Activated T-helper 1 cell treated with Interleukin-2 at 50 U/mL for 16 hours (primary cell): ENCODE measurements around the gene CAMK1.
"Not testable (repeated sequence)": the region's sequence is repeated elsewhere in the genome, so short reads cannot be mapped to it uniquely, and the experiment has no call there.

Experiments
- DNase-seq: peaks from one replicate; pipeline ENCODE4 v3.0.0-alpha.2; 2020; ENCODE audit warnings: low read depth

CAMK1 gene

GRCh38 chr3:9771007-9771406, 1.3 kb upstream of the CAMK1 start:
- DNase-seq, result not testable (repeated sequence)

- DNase-seq, result no peak
Measured at GRCh38 chr3:9770276-9770812, 597 bp upstream of the CAMK1 start.

- DNase-seq, result no peak
Measured at GRCh38 chr3:9769012-9769411, 735 bp downstream of the CAMK1 start.

GRCh38 chr3:9768141-9768775, 1.5 kb downstream of the CAMK1 start:
- no peak for DNase-seq

GRCh38 chr3:9767418-9767817, 2.3 kb downstream of the CAMK1 start:
- DNase-seq, result no peak

- no peak for DNase-seq
Measured at GRCh38 chr3:9765865-9766264, 3.9 kb downstream of the CAMK1 start.

GRCh38 chr3:9762871-9763270, 6.9 kb downstream of the CAMK1 start:
- DNase-seq, result no peak

GRCh38 chr3:9761919-9762318, 7.8 kb downstream of the CAMK1 start:
- DNase-seq, result no peak

- DNase-seq, result no peak
Measured at GRCh38 chr3:9760779-9761505, 8.8 kb downstream of the CAMK1 start.

- DNase-seq, result no peak
Measured at GRCh38 chr3:9757427-9757826, 12.3 kb downstream of the CAMK1 start.

- no peak for DNase-seq
Measured at GRCh38 chr3:9754678-9755077, 15.1 kb downstream of the CAMK1 start.

GRCh38 chr3:9750556-9751411, 19.0 kb downstream of the CAMK1 start:
- DNase-seq, result no peak

GRCh38 chr3:9749645-9750555, 19.8 kb downstream of the CAMK1 start, which contains the start of gene OGG1:
Gene OGG1, plus strand, starts transcription at chr3:9749952. Its CDS starts 335 bp downstream, at chr3:9750287.
- DNase-seq, result peak; percentile 88

- no peak for DNase-seq
Measured at GRCh38 chr3:9749296-9749644, 20.5 kb downstream of the CAMK1 start.

- no peak for DNase-seq
Measured at GRCh38 chr3:9748031-9748430, 21.7 kb downstream of the CAMK1 start.

- no peak for DNase-seq
Measured at GRCh38 chr3:9747267-9747666, 22.5 kb downstream of the CAMK1 start.

GRCh38 chr3:9746330-9746729, 23.4 kb downstream of the CAMK1 start:
- no peak for DNase-seq

- no peak for DNase-seq
Measured at GRCh38 chr3:9745521-9745920, 24.2 kb downstream of the CAMK1 start.

GRCh38 chr3:9744162-9744561, 25.6 kb downstream of the CAMK1 start:
- DNase-seq, result no peak

GRCh38 chr3:9743548-9743947, 26.2 kb downstream of the CAMK1 start:
- no peak for DNase-seq

- DNase-seq, result no peak
Measured at GRCh38 chr3:9742560-9742959, 27.2 kb downstream of the CAMK1 start.

GRCh38 chr3:9739181-9739580, 30.6 kb downstream of the CAMK1 start:
- DNase-seq, result no peak
